K562 (cell line): ENCODE data around the gene APBA2. TPM values are rescaled to one million over a fixed set of nuclear protein-coding genes. Genes with fewer than 3 reads are reported as not detected.

Experiments used
- BRD4 ChIP-seq: fragments of 200-600 bp; sonication (generic); IDR thresholded peaks from 2 replicates; pipeline ENCODE4 v1.6.1; 2017; ENCODE audit warnings: inconsistent platforms
- CREM ChIP-seq: IDR thresholded peaks from 2 replicates; pipeline ENCODE4 v1.6.1; 2014; ENCODE audit warnings: antibody characterized with exemption, low read depth
- KLF10 ChIP-seq: fragments of 250-450 bp; sonication (Bioruptor Pico); IDR thresholded peaks from 2 replicates; pipeline ENCODE4 v1.6.1; 2021; ENCODE audit warnings: matching md5 sums
- KLF16 ChIP-seq: IDR thresholded peaks from 2 replicates; pipeline ENCODE4 v1.6.1; 2016; ENCODE audit warnings: antibody characterized with exemption
- MTA3 ChIP-seq: fragments of 450-650 bp; formaldehyde crosslinking; IDR thresholded peaks from 2 replicates; pipeline ENCODE4 v1.6.1; 2017; ENCODE audit warnings: mild to moderate bottlenecking, borderline replicate concordance
- PCBP1 ChIP-seq: fragments of 200-400 bp; formaldehyde crosslinking; IDR thresholded peaks from 2 replicates; pipeline ENCODE4 v1.6.1; 2018; ENCODE audit warnings: mild to moderate bottlenecking, low read depth, low read length; ENCODE audit not compliant: poor library complexity, severe bottlenecking
- PHF8 ChIP-seq: fragments of 200-600 bp; sonication (generic); IDR thresholded peaks from 2 replicates; pipeline ENCODE4 v1.6.1; 2012; ENCODE audit warnings: mixed run types, mild to moderate bottlenecking, inconsistent platforms, low read length, moderate library complexity, borderline replicate concordance
- PML ChIP-seq: IDR thresholded peaks from 2 replicates; pipeline ENCODE4 v1.6.1; 2012; ENCODE audit warnings: low read length, inconsistent platforms
- POLR2A ChIP-seq: fragments of 450-650 bp; conservative IDR thresholded peaks from 2 replicates; pipeline ENCODE4 v1.6.1; 2016
- RFX5 ChIP-seq: IDR thresholded peaks from 2 replicates; pipeline ENCODE4 v1.6.1; 2011; ENCODE audit warnings: low read depth, mild to moderate bottlenecking, improper control_type of control experiment, low read length
- SAFB2 ChIP-seq: fragments of 200-400 bp; formaldehyde crosslinking; IDR thresholded peaks from 2 replicates; pipeline ENCODE4 v1.6.1; 2018; ENCODE audit warnings: borderline replicate concordance, low read length, low read depth, moderate library complexity; ENCODE audit not compliant: severe bottlenecking
- SMAD4 ChIP-seq: fragments of 250-450 bp; sonication (Bioruptor Pico); conservative IDR thresholded peaks from 2 replicates; pipeline ENCODE4 v1.8.0; 2021; ENCODE audit warnings: inconsistent platforms, mild to moderate bottlenecking, moderate library complexity
- SRSF1 ChIP-seq: fragments of 200-400 bp; formaldehyde crosslinking; IDR thresholded peaks from 2 replicates; pipeline ENCODE4 v1.6.1; 2017; ENCODE audit warnings: mild to moderate bottlenecking, low read depth, low read length, moderate library complexity
- THAP7 ChIP-seq: fragments of 250-450 bp; sonication (Bioruptor Pico); IDR thresholded peaks from 2 replicates; pipeline ENCODE4 v1.5.0; 2021
- YY1 ChIP-seq, 3 experiments: IDR thresholded peaks; 2 replicates each; pipeline ENCODE4 v1.6.1; 2011; ENCODE audit warnings: low read length in 2 of 3, mild to moderate bottlenecking in 2 of 3, moderate library complexity in 2 of 3, borderline replicate concordance in 1 of 3, control low read depth in 1 of 3, low read depth in 1 of 3; ENCODE audit not compliant: insufficient read depth in 3 of 3, insufficient replicate concordance in 2 of 3, control insufficient read depth in 1 of 3, insufficient read length in 1 of 3; ENCODE audit errors: extremely low read depth in 1 of 3
- ZBTB34 ChIP-seq: fragments of 250-450 bp; sonication (Bioruptor Pico); IDR thresholded peaks from 2 replicates; pipeline ENCODE4 v1.8.0; 2021; ENCODE audit warnings: mild to moderate bottlenecking, moderate library complexity
- ZEB2 ChIP-seq: fragments of 450-650 bp; IDR thresholded peaks from 2 replicates; pipeline ENCODE4 v1.6.1; 2016
- ZNF184 ChIP-seq: sonication (generic); formaldehyde crosslinking; IDR thresholded peaks from 2 replicates; pipeline ENCODE4 v1.5.0; 2020; ENCODE audit warnings: missing genetic modification reagents
- ZNF444 ChIP-seq: fragments of 250-450 bp; sonication (Bioruptor Pico); IDR thresholded peaks from 2 replicates; pipeline ENCODE4 v1.4.0; 2020; ENCODE audit warnings: mild to moderate bottlenecking, moderate library complexity
- ZNF445 ChIP-seq: fragments of 250-450 bp; sonication (Bioruptor Pico); IDR thresholded peaks from 2 replicates; pipeline ENCODE4 v1.4.0; 2020; ENCODE audit warnings: low read depth, mild to moderate bottlenecking, moderate library complexity
- ZNF551 ChIP-seq: fragments of 250-450 bp; sonication (Bioruptor Pico); IDR thresholded peaks from 2 replicates; pipeline ENCODE4 v1.5.0; 2021; ENCODE audit warnings: mild to moderate bottlenecking, moderate library complexity
- ZSCAN32 ChIP-seq: fragments of 450-650 bp; formaldehyde crosslinking; IDR thresholded peaks from 2 replicates; pipeline ENCODE4 v1.4.0; 2020; ENCODE audit warnings: mild to moderate bottlenecking, moderate library complexity
- polyA plus RNA-seq, 8 experiments: library from polyadenylated mRNA; depleted of rRNA in 4 of 8; stranded (reverse) in 5 of 8; unstranded in 3 of 8; fragments of >200 nt; fragmentation: Nextera tagmentation in 2 of 8; fragmentation: Illumina TruSeq in 1 of 8; extraction: Ambion mirVana in 2 of 8; extraction: Trizol in 1 of 8; gene quantifications; 2 replicates each; pipeline versions ENCODE4 v1.2.1 to v1.2.3, GENCODE V29; 2011 to 2014; ENCODE audit warnings: inconsistent platforms in 1 of 8, missing spikeins in 1 of 8
- total RNA-seq, 7 experiments: library from RNA; depleted of rRNA in 6 of 7; stranded (reverse); fragments of >200 nt in 6 of 7; fragmentation: Illumina TruSeq in 2 of 7; extraction: Trizol in 2 of 7; gene quantifications; 2 replicates each; pipeline versions ENCODE4 v1.2.1 to v1.2.3, GENCODE V29; 2011 to 2021; ENCODE audit warnings: low replicate concordance in 1 of 7
- TF ChIP-seq, protein P1 (sequence below): fragments of 250-450 bp; sonication (Bioruptor Pico); IDR thresholded peaks from 2 replicates; pipeline ENCODE4 v1.4.0; 2020; ENCODE audit warnings: borderline replicate concordance
- TF ChIP-seq, protein P2 (sequence below): sonication (generic); formaldehyde crosslinking; IDR thresholded peaks from 2 replicates; pipeline ENCODE4 v1.8.1; 2023; ENCODE audit warnings: mild to moderate bottlenecking, missing genetic modification reagents

The APBA2 gene
- total and polyA plus RNA-seq, 9 of the 15 experiments (the other 6 are each of a cell fraction or from before 2014, with no cell fraction given), result 0.24 to 40.9 (median 25.2) TPM

GRCh38 chr15:28911310-28911931 lies 25.6 kb downstream of the APBA2 start (continued):
- TF ChIP-seq, protein P1, sequence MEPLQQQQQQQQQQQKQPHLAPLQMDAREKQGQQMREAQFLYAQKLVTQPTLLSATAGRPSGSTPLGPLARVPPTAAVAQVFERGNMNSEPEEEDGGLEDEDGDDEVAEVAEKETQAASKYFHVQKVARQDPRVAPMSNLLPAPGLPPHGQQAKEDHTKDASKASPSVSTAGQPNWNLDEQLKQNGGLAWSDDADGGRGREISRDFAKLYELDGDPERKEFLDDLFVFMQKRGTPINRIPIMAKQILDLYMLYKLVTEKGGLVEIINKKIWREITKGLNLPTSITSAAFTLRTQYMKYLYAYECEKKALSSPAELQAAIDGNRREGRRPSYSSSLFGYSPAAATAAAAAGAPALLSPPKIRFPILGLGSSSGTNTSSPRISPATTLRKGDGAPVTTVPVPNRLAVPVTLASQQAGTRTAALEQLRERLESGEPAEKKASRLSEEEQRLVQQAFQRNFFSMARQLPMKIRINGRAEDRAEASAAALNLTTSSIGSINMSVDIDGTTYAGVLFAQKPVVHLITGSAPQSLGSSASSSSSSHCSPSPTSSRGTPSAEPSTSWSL (CRISPR knock-in tag), result no peak
- TF ChIP-seq RFX5, result no peak
- no peak for TF ChIP-seq THAP7
- TF ChIP-seq PHF8, result no peak
- peak; percentile 97 for TF ChIP-seq SMAD4
- TF ChIP-seq ZNF551, result no peak
- peak; percentile 97 for TF ChIP-seq PML
- TF ChIP-seq YY1 (IDR thresholded peaks at IDR 0.05; ENCODE audit: borderline replicate concordance in 1 of 3, control insufficient read depth in 1 of 3, extremely low read depth in 1 of 3, insufficient read depth in 3 of 3, insufficient read length in 1 of 3, insufficient replicate concordance in 2 of 3, low read depth in 1 of 3, low read length in 2 of 3), result peak in 1 of 3 experiments; percentile 35
- TF ChIP-seq KLF16, result peak; percentile 98
- no peak for TF ChIP-seq ZNF444 (CRISPR knock-in tag)
- no peak for TF ChIP-seq ZBTB34
- peak; percentile 82 for TF ChIP-seq CREM
- TF ChIP-seq PCBP1, result no peak
- no peak for TF ChIP-seq ZSCAN32
- TF ChIP-seq MTA3, result peak; percentile 58; the same call in 1 of the 2 replicates
- TF ChIP-seq ZNF184 (CRISPR knock-in tag), result no peak
- TF ChIP-seq ZEB2, result peak; percentile 68
- TF ChIP-seq KLF10 (CRISPR knock-in tag), result no peak
- TF ChIP-seq BRD4, result no peak
- no peak for TF ChIP-seq SRSF1
- no peak for TF ChIP-seq SAFB2
- TF ChIP-seq POLR2A, result no peak
- TF ChIP-seq ZNF445 (CRISPR knock-in tag), result no peak
- TF ChIP-seq, protein P2, sequence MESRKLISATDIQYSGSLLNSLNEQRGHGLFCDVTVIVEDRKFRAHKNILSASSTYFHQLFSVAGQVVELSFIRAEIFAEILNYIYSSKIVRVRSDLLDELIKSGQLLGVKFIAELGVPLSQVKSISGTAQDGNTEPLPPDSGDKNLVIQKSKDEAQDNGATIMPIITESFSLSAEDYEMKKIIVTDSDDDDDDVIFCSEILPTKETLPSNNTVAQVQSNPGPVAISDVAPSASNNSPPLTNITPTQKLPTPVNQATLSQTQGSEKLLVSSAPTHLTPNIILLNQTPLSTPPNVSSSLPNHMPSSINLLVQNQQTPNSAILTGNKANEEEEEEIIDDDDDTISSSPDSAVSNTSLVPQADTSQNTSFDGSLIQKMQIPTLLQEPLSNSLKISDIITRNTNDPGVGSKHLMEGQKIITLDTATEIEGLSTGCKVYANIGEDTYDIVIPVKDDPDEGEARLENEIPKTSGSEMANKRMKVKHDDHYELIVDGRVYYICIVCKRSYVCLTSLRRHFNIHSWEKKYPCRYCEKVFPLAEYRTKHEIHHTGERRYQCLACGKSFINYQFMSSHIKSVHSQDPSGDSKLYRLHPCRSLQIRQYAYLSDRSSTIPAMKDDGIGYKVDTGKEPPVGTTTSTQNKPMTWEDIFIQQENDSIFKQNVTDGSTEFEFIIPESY, result peak; percentile 76
